Measurements from ENCODE around the gene SCAMP2. TPM values are rescaled to one million over a fixed set of nuclear protein-coding genes. Genes with fewer than 3 reads are reported as not detected.

The SCAMP2 gene
- total and polyA plus RNA-seq, 2 of the 13 experiments (the other 11 are each of a cell fraction or from before 2014, with no cell fraction given), result 34.8 to 121 TPM

DNA sequence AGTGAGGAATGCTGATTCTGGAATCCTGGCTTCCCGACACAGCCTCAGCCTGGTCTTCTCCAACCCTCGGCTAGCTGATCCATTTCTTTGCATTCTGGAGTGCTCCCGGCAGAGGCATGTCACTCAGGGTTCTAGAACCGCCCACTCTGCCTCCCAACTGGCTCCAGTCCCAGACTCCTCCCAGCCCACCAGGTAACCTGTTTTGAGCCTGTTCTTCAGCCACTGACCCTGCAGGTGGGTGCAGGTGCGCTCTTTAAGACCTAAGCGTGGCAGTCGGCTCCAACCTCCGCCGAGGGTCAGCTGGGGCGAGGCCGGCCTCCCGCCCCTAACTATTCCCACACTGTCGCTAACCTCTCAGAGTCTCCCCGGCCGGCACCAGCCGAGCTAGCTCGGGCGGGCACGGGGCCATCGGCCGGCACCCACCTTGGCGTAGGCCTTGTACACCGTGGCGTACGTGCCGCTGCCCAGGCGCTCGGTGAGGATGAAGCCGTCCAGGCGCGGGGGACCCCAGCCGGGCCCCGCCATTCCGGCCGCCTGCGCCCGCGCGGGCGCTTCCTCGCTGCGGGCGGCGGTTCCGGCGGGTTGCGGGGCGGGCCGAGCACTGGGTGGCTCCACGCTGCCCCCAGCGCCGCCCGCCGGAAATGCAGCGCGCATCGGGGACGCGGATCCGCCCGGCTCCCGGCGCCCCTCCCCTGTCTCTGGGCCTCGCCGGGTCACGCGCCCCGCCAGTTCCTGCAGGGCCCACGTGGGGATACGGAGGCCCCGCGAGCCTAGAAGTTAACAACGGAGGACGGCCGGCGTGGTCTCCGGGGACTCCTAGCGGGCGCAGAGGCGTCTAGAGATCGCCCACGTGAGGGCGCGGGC is 30.4 kb downstream of the SCAMP2 start, which contains the start of gene ULK3 (continued):
- TF ChIP-seq, protein P1, sequence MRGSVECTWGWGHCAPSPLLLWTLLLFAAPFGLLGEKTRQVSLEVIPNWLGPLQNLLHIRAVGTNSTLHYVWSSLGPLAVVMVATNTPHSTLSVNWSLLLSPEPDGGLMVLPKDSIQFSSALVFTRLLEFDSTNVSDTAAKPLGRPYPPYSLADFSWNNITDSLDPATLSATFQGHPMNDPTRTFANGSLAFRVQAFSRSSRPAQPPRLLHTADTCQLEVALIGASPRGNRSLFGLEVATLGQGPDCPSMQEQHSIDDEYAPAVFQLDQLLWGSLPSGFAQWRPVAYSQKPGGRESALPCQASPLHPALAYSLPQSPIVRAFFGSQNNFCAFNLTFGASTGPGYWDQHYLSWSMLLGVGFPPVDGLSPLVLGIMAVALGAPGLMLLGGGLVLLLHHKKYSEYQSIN (CRISPR knock-in tag; IDR thresholded peaks at IDR 0.05; ENCODE audit: borderline replicate concordance), result no peak
- TF ChIP-seq, protein P2, sequence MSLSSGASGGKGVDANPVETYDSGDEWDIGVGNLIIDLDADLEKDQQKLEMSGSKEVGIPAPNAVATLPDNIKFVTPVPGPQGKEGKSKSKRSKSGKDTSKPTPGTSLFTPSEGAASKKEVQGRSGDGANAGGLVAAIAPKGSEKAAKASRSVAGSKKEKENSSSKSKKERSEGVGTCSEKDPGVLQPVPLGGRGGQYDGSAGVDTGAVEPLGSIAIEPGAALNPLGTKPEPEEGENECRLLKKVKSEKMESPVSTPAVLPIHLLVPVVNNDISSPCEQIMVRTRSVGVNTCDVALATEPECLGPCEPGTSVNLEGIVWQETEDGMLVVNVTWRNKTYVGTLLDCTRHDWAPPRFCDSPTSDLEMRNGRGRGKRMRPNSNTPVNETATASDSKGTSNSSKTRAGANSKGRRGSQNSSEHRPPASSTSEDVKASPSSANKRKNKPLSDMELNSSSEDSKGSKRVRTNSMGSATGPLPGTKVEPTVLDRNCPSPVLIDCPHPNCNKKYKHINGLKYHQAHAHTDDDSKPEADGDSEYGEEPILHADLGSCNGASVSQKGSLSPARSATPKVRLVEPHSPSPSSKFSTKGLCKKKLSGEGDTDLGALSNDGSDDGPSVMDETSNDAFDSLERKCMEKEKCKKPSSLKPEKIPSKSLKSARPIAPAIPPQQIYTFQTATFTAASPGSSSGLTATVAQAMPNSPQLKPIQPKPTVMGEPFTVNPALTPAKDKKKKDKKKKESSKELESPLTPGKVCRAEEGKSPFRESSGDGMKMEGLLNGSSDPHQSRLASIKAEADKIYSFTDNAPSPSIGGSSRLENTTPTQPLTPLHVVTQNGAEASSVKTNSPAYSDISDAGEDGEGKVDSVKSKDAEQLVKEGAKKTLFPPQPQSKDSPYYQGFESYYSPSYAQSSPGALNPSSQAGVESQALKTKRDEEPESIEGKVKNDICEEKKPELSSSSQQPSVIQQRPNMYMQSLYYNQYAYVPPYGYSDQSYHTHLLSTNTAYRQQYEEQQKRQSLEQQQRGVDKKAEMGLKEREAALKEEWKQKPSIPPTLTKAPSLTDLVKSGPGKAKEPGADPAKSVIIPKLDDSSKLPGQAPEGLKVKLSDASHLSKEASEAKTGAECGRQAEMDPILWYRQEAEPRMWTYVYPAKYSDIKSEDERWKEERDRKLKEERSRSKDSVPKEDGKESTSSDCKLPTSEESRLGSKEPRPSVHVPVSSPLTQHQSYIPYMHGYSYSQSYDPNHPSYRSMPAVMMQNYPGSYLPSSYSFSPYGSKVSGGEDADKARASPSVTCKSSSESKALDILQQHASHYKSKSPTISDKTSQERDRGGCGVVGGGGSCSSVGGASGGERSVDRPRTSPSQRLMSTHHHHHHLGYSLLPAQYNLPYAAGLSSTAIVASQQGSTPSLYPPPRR (CRISPR knock-in tag; IDR thresholded peaks at IDR 0.05; ENCODE audit: borderline replicate concordance), result 0 out of 2 replicates have a peak, but pooled peaks have one; percentile 17
- TF ChIP-seq ZNF230 (CRISPR knock-in tag; IDR thresholded peaks at IDR 0.05) (peak; percentile 63; the same call in 1 of the 2 replicates), PAF1 (CRISPR knock-in tag; IDR thresholded peaks at IDR 0.05) (no peak), AHR (CRISPR knock-in tag; IDR thresholded peaks at IDR 0.05) (0 out of 2 replicates have a peak, but pooled peaks have one; percentile 32), JUNB (CRISPR knock-in tag; IDR thresholded peaks at IDR 0.05; ENCODE audit: borderline replicate concordance) (no peak), ZNF124 (CRISPR knock-in tag; IDR thresholded peaks at IDR 0.05) (no peak), PAX8 (CRISPR knock-in tag; IDR thresholded peaks at IDR 0.05; ENCODE audit: borderline replicate concordance) (no peak), SPEN (CRISPR knock-in tag; IDR thresholded peaks at IDR 0.05; ENCODE audit: low read depth) (peak; percentile 78), ZNF589 (CRISPR knock-in tag; conservative IDR thresholded peaks at IDR 0.05) (no peak), CENPX (CRISPR knock-in tag; IDR thresholded peaks at IDR 0.05) (no peak), BORCS8-MEF2B (CRISPR knock-in tag; IDR thresholded peaks at IDR 0.05) (peak; percentile 51; the same call in 1 of the 2 replicates), ARID2 (CRISPR knock-in tag; IDR thresholded peaks at IDR 0.05; ENCODE audit: borderline replicate concordance) (peak; percentile 52; the same call in 1 of the 2 replicates), SCMH1 (CRISPR knock-in tag; IDR thresholded peaks at IDR 0.05; ENCODE audit: borderline replicate concordance) (no peak), ZFAT (CRISPR knock-in tag; conservative IDR thresholded peaks at IDR 0.05) (no peak), ZNF746 (CRISPR knock-in tag; IDR thresholded peaks at IDR 0.05) (no peak)
- TF ChIP-seq, protein P3, sequence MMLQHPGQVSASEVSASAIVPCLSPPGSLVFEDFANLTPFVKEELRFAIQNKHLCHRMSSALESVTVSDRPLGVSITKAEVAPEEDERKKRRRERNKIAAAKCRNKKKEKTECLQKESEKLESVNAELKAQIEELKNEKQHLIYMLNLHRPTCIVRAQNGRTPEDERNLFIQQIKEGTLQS (CRISPR knock-in tag; IDR thresholded peaks at IDR 0.05), result peak; percentile 7; the same call in 1 of the 2 replicates
- TF ChIP-seq, protein P4, sequence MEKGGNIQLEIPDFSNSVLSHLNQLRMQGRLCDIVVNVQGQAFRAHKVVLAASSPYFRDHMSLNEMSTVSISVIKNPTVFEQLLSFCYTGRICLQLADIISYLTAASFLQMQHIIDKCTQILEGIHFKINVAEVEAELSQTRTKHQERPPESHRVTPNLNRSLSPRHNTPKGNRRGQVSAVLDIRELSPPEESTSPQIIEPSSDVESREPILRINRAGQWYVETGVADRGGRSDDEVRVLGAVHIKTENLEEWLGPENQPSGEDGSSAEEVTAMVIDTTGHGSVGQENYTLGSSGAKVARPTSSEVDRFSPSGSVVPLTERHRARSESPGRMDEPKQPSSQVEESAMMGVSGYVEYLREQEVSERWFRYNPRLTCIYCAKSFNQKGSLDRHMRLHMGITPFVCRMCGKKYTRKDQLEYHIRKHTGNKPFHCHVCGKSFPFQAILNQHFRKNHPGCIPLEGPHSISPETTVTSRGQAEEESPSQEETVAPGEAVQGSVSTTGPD (CRISPR knock-in tag; IDR thresholded peaks at IDR 0.05), result no peak
- TF ChIP-seq, protein P5, sequence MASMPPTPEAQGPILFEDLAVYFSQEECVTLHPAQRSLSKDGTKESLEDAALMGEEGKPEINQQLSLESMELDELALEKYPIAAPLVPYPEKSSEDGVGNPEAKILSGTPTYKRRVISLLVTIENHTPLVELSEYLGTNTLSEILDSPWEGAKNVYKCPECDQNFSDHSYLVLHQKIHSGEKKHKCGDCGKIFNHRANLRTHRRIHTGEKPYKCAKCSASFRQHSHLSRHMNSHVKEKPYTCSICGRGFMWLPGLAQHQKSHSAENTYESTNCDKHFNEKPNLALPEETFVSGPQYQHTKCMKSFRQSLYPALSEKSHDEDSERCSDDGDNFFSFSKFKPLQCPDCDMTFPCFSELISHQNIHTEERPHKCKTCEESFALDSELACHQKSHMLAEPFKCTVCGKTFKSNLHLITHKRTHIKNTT (CRISPR knock-in tag; IDR thresholded peaks at IDR 0.05), result no peak

Measured in HepG2 (cell line).